CD8-positive, alpha-beta memory T cell (primary cell): ENCODE results near the gene LRRC28. TPM values are rescaled to one million over a fixed set of nuclear protein-coding genes. Genes with fewer than 3 reads are reported as not detected.

Experiments used
- CTCF ChIA-PET: fragments of 350-600 bp; sonication (Branson Sonifier 250); formaldehyde crosslinking; loops from one replicate; lab custom pipeline; 2021; ENCODE audit warnings: antibody characterized with exemption; lab: Charles Lee
- POLR2A ChIA-PET: fragments of 350-600 bp; sonication (Branson Sonifier 250); formaldehyde crosslinking; loops from one replicate; lab custom pipeline; 2021; ENCODE audit warnings: antibody characterized with exemption; lab: Charles Lee
- DNase-seq, 5 donors: peaks; one replicate each; pipeline versions ENCODE4 v3.0.0 to v3.0.0-alpha.2; 2020 to 2022; ENCODE audit warnings: mixed read lengths in 1 of 5
- H3K27ac ChIP-seq: one replicate; pipeline ENCODE4 v1.7.0; 2013; ENCODE audit warnings: low read depth, mild to moderate bottlenecking, low read length, moderate library complexity
- H3K27me3 ChIP-seq: 2 replicates; pipeline ENCODE4 v1.7.0; 2013; ENCODE audit warnings: low read length, mild to moderate bottlenecking; ENCODE audit not compliant: insufficient read depth, poor library complexity, severe bottlenecking
- H3K36me3 ChIP-seq: 2 replicates; pipeline ENCODE4 v1.7.0; 2013; ENCODE audit warnings: mild to moderate bottlenecking, low read length, moderate library complexity; ENCODE audit not compliant: insufficient read depth
- H3K4me1 ChIP-seq: 2 replicates; pipeline ENCODE4 v1.7.0; 2013; ENCODE audit warnings: mild to moderate bottlenecking, low read length, moderate library complexity; ENCODE audit not compliant: insufficient read depth
- H3K4me3 ChIP-seq: 2 replicates; pipeline ENCODE4 v1.7.0; 2013; ENCODE audit warnings: mild to moderate bottlenecking, low read length
- H3K9me3 ChIP-seq: 2 replicates; pipeline ENCODE4 v1.7.0; 2013; ENCODE audit warnings: mild to moderate bottlenecking, low read length
- H3K27ac Mint-ChIP-seq, 8 donors: one replicate each; pipeline ENCODE4 v1.8.0; 2020 to 2021; ENCODE audit warnings: mixed read lengths in 8 of 8, mild to moderate bottlenecking in 6 of 8, inconsistent platforms in 3 of 8, moderate library complexity in 3 of 8
- H3K27me3 Mint-ChIP-seq, 2 donors: one replicate each; pipeline ENCODE4 v1.8.0; 2020 to 2021; ENCODE audit warnings: mixed read lengths in 2 of 2, mild to moderate bottlenecking in 1 of 2, moderate library complexity in 1 of 2
- H3K36me3 Mint-ChIP-seq, 3 donors: one replicate each; pipeline ENCODE4 v1.8.0; 2020 to 2021; ENCODE audit warnings: mixed read lengths in 3 of 3, inconsistent platforms in 1 of 3, mild to moderate bottlenecking in 1 of 3
- H3K4me1 Mint-ChIP-seq, 3 donors: one replicate each; pipeline ENCODE4 v1.8.0; 2020 to 2021; ENCODE audit warnings: mixed read lengths in 3 of 3, inconsistent platforms in 1 of 3, mild to moderate bottlenecking in 1 of 3
- H3K4me3 Mint-ChIP-seq, 7 donors: one replicate each; pipeline ENCODE4 v1.8.0; 2020 to 2021; ENCODE audit warnings: mixed read lengths in 7 of 7, mild to moderate bottlenecking in 6 of 7, moderate library complexity in 4 of 7, inconsistent platforms in 2 of 7
- H3K9me3 Mint-ChIP-seq, 5 donors: one replicate each; pipeline ENCODE4 v1.8.0; 2020 to 2022; ENCODE audit warnings: mixed read lengths in 5 of 5, mild to moderate bottlenecking in 3 of 5, moderate library complexity in 2 of 5, inconsistent platforms in 1 of 5
- polyA plus RNA-seq: library from polyadenylated mRNA; unstranded; fragments of 300-500 nt; fragmentation: Illumina TruSeq; gene quantifications from one replicate; pipeline ENCODE4 v1.2.3, GENCODE V29; 2021
- total RNA-seq, 2 experiments: library from RNA; stranded (reverse); gene quantifications; one replicate each; pipeline ENCODE4 v1.2.3, GENCODE V29; 2021

The LRRC28 gene
- total and polyA plus RNA-seq, 3 experiments from 2014 or later = 18.0 to 28.4 (median 19.4) TPM

DNA sequence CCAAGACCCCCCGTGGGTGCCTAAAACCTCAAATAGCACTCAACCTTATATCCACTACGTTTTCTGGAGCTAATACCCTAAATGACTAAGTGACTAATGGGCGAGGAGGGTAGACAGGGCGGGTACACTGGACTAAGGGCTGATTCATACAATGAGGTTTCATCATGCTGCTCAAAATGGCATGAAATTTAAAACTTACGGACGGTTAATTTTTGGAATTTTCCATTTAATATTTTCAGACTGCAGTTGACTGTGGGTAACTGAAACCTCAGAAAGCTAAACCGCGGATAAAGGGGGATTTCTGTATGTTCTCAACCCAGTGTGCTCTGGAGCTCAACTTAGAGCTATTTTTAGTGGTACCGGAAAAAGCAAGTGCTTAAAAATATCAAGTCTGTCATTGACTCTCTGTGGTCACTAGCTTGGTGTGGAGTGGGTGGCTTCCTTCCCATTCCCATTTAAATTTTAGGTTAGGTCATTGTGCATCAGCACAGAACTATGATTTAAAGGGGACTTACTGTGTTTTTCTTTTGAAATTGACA is 72.9 kb downstream of the LRRC28 start:
- Histone ChIP-seq H3K27ac (no peak overlapping the region), H3K4me3 (no peak overlapping the region), H3K36me3 (no peaks in the 10 kb centered on the region), H3K4me1 (no peaks in the 10 kb centered on the region), H3K9me3 (no peaks in the 10 kb centered on the region), H3K27me3 (no peaks in the 10 kb centered on the region)
- Mint-ChIP-seq H3K27ac (peak overlapping the region in 1 of 8 donors; percentile 35), H3K27me3 (no peaks in the 10 kb centered on the region), H3K4me1 (peaks cover 9% of the 10 kb centered on the region in 3 donors), H3K9me3 (no peaks in the 10 kb centered on the region), H3K36me3 (peaks cover 0 to 1% (median 0%) of the 10 kb centered on the region in 3 donors), H3K4me3 (no peak overlapping the region)
- CTCF ChIA-PET = interaction anchor here (1.1 kb wide), 1 partner anchor 9 kb away, joined by 3 read pairs; no protein-coding TSS in a partner anchor
- DNase-seq = no peak
- POLR2A ChIA-PET = no interaction called here

DNA sequence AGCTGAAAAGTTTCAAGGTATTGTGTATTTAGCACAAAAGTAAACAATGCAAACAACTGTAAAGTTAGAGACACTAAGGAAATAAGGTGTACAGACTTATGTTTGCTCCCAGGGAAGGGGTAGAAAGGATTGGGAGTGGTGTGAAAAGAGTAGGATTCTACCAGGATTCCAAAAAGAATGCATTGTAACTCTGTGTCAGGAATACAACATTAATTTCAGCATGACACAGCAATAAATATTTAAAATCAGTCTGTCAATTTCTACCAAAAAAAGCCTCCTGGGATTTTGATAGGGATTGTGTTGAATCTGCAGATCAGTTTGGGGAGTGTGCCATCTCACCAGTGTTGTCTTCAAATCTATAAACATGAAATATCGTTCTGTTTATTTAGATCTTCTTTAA is 73.4 kb downstream of the LRRC28 start:
- peaks cover 9% of the 10 kb centered on the region in 3 donors for H3K4me1 Mint-ChIP-seq
- no peaks in the 10 kb centered on the region for H3K4me1 ChIP-seq
- H3K27ac ChIP-seq = no peak overlapping the region
- no peaks in the 10 kb centered on the region for H3K27me3 Mint-ChIP-seq
- H3K4me3 Mint-ChIP-seq = no peak overlapping the region
- POLR2A ChIA-PET = no interaction called here
- H3K27ac Mint-ChIP-seq = no peak overlapping the region
- no peak for DNase-seq
- H3K36me3 Mint-ChIP-seq = peaks cover 0 to 1% (median 0%) of the 10 kb centered on the region in 3 donors
- no peaks in the 10 kb centered on the region for H3K36me3 ChIP-seq
- CTCF ChIA-PET = no interaction called here
- no peaks in the 10 kb centered on the region for H3K9me3 ChIP-seq
- no peak overlapping the region for H3K4me3 ChIP-seq
- H3K9me3 Mint-ChIP-seq = no peaks in the 10 kb centered on the region
- no peaks in the 10 kb centered on the region for H3K27me3 ChIP-seq

DNA sequence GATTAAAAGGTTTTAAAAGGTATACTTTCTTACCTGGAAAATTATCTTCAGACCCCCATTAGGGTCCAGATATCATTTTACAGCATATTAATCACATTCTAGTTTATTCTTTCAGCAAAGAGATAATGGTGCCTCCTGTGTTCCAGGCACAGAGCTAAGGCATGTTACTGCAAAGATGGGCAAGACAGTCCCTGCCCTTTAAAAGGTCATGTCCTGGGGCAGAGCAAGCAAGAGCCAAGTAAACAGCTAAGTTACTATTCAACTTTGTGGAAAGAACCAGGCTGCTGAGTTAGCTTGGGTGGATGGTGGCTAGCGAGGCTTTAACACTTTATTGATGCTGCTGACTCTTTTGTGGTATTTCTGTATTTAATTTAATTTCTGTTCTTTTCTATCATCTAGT is 75.0 kb downstream of the LRRC28 start:
- H3K27ac Mint-ChIP-seq = no peak overlapping the region
- CTCF ChIA-PET = no interaction called here
- no peaks in the 10 kb centered on the region for H3K4me1 ChIP-seq
- H3K27me3 ChIP-seq = no peaks in the 10 kb centered on the region
- H3K27me3 Mint-ChIP-seq = no peaks in the 10 kb centered on the region
- no peak overlapping the region for H3K4me3 ChIP-seq
- H3K4me1 Mint-ChIP-seq = peaks cover 9% of the 10 kb centered on the region in 3 donors
- POLR2A ChIA-PET = no interaction called here
- peaks cover 0 to 1% (median 0%) of the 10 kb centered on the region in 3 donors for H3K36me3 Mint-ChIP-seq
- no peak overlapping the region for H3K27ac ChIP-seq
- H3K4me3 Mint-ChIP-seq = no peak overlapping the region
- no peak for DNase-seq
- H3K9me3 Mint-ChIP-seq = no peaks in the 10 kb centered on the region
- no peaks in the 10 kb centered on the region for H3K9me3 ChIP-seq
- no peaks in the 10 kb centered on the region for H3K36me3 ChIP-seq

DNA sequence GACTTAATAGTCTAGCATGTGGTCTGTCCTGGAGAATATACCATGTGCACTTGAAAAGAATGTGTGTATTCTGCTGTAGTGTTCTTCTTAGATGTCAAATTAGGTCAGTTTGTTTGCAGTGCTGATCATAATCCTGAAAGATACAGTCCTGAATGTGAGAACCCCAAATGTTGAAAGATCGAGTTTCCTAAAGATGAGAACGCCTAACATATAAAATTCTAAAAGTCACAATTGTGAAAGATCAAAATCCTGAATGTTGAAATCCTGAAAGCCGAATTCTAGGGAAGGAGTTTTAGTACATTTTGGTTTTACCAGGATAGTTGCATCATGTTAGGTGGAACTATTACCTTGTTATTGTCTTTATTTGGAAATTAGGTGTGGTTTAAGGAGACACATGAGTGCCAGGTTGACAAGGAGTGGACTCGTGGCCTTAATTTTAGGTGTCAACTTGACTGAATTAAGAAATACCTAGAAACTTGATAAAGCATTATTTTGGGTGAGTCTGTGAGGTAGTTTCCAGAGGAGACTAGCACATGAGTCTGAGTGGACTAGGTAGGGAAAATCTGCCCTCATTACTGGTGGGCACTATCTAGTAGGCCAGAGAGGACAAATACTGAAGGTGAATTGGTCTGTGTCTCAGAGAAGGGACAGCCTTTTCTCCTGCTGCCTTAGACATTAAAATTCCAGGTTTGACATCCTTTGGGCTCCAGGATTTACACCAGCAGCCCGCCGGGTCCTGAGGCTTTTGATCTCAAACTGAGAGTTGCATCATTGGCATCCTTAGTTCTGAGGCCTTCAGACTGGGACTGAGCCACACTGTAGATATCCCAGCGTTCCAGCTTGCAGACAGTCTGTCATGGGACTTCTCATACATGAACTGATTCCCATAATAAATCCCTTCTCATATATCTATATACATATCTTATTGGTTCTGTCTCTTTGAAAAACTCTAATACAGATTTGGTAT is 77.1 kb downstream of the LRRC28 start:
- Mint-ChIP-seq H3K9me3 (no peaks in the 10 kb centered on the region), H3K36me3 (peaks cover 0 to 4% (median under 1%) of the 10 kb centered on the region in 3 donors), H3K4me3 (no peak overlapping the region), H3K27ac (no peak overlapping the region), H3K4me1 (peaks cover 9% of the 10 kb centered on the region in 3 donors), H3K27me3 (no peaks in the 10 kb centered on the region)
- Histone ChIP-seq H3K9me3 (no peaks in the 10 kb centered on the region), H3K27me3 (no peaks in the 10 kb centered on the region), H3K4me3 (no peak overlapping the region), H3K4me1 (no peaks in the 10 kb centered on the region), H3K27ac (no peak overlapping the region), H3K36me3 (no peaks in the 10 kb centered on the region)
- POLR2A ChIA-PET = no interaction called here
- DNase-seq = no peak
- CTCF ChIA-PET = no interaction called here

DNA sequence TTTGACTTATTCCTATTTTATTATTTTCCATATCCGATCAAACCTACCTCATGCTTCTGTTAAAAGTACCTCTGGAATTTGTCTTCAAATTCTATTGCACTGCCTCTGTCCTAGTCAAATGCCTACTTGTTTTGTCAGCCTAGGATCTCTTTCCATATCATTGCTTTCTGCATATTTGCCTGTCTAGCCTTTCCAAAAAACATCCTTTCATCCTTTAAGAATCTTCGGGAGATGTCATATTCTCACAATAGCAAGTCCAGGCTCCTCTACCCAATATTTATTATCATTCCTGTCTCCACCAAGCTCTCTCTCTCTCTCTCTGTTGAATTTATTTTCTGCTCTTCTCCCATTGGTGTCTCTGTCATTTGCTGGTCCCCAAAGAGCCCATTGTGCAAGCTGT is 80.1 kb downstream of the LRRC28 start:
- Histone ChIP-seq H3K4me1 (no peaks in the 10 kb centered on the region), H3K4me3 (no peak overlapping the region), H3K9me3 (no peaks in the 10 kb centered on the region), H3K27me3 (no peaks in the 10 kb centered on the region), H3K27ac (no peak overlapping the region), H3K36me3 (no peaks in the 10 kb centered on the region)
- Mint-ChIP-seq H3K27ac (no peak overlapping the region), H3K4me3 (no peak overlapping the region), H3K4me1 (no peaks in the 10 kb centered on the region), H3K27me3 (no peaks in the 10 kb centered on the region), H3K9me3 (no peaks in the 10 kb centered on the region), H3K36me3 (peaks cover 0 to 11% (median 5%) of the 10 kb centered on the region in 3 donors)
- POLR2A ChIA-PET = no interaction called here
- no peak for DNase-seq
- CTCF ChIA-PET = no interaction called here

DNA sequence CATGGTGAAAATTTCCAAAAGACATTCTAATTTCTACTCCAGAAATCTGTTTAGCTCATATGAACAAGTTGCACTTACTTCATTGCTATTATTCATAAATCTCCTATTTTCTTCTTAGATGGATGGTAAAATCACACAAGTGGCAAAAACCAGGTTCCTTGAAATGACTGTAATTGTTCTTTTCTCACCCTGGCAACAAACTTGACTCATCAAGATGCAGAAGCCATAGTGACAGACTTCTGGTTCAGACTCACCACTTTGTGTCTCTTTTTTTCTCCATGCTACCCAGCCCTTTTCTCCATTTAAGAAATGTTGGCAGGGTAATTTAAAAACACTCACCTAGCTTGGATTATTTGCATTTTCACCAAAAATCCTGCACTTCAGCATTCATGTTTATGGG is 82.1 kb downstream of the LRRC28 start:
- no peaks in the 10 kb centered on the region for H3K9me3 ChIP-seq
- Mint-ChIP-seq H3K4me3 (no peak overlapping the region), H3K36me3 (peaks cover 0 to 23% (median 9%) of the 10 kb centered on the region in 3 donors), H3K4me1 (no peaks in the 10 kb centered on the region), H3K27ac (no peak overlapping the region), H3K9me3 (no peaks in the 10 kb centered on the region), H3K27me3 (no peaks in the 10 kb centered on the region)
- no peak for DNase-seq
- ChIA-PET CTCF (interaction anchor here (0.9 kb wide), 1 partner anchor 88 kb away, joined by 3 read pairs; no protein-coding TSS in a partner anchor), POLR2A (no interaction called here)
- no peak overlapping the region for H3K4me3 ChIP-seq
- H3K4me1 ChIP-seq = no peaks in the 10 kb centered on the region
- no peaks in the 10 kb centered on the region for H3K36me3 ChIP-seq
- H3K27ac ChIP-seq = no peak overlapping the region
- H3K27me3 ChIP-seq = no peaks in the 10 kb centered on the region

DNA sequence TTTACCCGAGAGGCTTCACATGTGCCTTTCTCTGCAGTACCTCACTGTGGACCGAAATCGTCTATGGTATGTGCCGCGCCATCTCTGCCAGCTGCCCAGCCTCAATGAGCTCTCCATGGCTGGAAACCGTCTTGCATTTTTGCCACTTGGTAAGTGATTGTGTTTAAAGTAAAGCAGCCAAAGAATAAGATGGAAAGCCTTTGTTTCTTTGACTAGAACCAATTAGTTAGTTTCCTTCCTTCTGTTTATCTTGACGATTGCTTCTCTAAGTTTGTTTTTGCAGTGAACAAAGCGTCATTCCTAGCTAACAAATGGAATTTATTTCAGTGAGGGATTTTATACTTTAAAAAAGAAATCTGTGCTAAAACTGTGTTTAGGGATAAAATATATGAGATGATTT is 82.7 kb downstream of the LRRC28 start:
- Mint-ChIP-seq H3K27ac (no peak overlapping the region), H3K9me3 (no peaks in the 10 kb centered on the region), H3K36me3 (peaks cover 4 to 27% (median 13%) of the 10 kb centered on the region in 3 donors), H3K4me1 (no peaks in the 10 kb centered on the region), H3K4me3 (no peak overlapping the region), H3K27me3 (no peaks in the 10 kb centered on the region)
- POLR2A ChIA-PET = no interaction called here
- Histone ChIP-seq H3K4me1 (no peaks in the 10 kb centered on the region), H3K36me3 (no peaks in the 10 kb centered on the region), H3K4me3 (no peak overlapping the region), H3K27ac (no peak overlapping the region), H3K9me3 (no peaks in the 10 kb centered on the region), H3K27me3 (no peaks in the 10 kb centered on the region)
- CTCF ChIA-PET = interaction anchor here (0.9 kb wide), 1 partner anchor 87 kb away, joined by 3 read pairs; no protein-coding TSS in a partner anchor
- no peak for DNase-seq

DNA sequence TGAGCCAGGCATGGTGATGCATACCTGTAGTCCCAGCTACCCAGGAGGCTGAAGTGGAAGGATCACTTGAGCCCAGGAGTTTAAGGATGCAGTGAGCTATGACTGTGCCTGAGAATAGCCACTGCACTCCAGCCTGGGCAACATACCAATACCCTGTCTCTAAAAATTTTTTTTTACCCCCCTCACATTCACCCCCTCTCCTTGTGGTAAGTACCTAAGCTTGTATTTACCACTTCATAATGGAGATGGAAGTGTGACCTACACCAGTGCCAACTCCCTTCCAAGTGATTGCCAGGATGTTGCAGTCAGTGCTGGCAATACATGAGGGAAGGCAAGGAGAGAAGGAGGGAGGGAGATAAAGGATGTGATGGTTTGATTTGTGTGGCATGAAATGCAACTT is 84.2 kb downstream of the LRRC28 start:
- H3K9me3 Mint-ChIP-seq = no peaks in the 10 kb centered on the region
- H3K9me3 ChIP-seq = no peaks in the 10 kb centered on the region
- H3K36me3 Mint-ChIP-seq = peaks cover 4 to 27% (median 14%) of the 10 kb centered on the region in 3 donors
- no peak overlapping the region for H3K27ac ChIP-seq
- POLR2A ChIA-PET = no interaction called here
- DNase-seq = no peak
- no peaks in the 10 kb centered on the region for H3K4me1 ChIP-seq
- H3K4me1 Mint-ChIP-seq = no peaks in the 10 kb centered on the region
- H3K27me3 ChIP-seq = no peaks in the 10 kb centered on the region
- H3K27ac Mint-ChIP-seq = peak overlapping the region in 1 of 8 donors; percentile 92
- H3K4me3 Mint-ChIP-seq = no peak overlapping the region
- CTCF ChIA-PET = interaction anchor here (1.1 to 1.2 kb wide), 2 partner anchors 13 to 63 kb away, joined by 3 to 4 read pairs; no protein-coding TSS in a partner anchor
- H3K4me3 ChIP-seq = no peak overlapping the region
- H3K27me3 Mint-ChIP-seq = no peaks in the 10 kb centered on the region
- no peaks in the 10 kb centered on the region for H3K36me3 ChIP-seq
